Measurements from ENCODE around the gene GALNT10. TPM values are rescaled to one million over a fixed set of nuclear protein-coding genes. Genes with fewer than 3 reads are reported as not detected.

Gene GALNT10
- total and polyA plus RNA-seq, 12 donors = 3.1 to 19.0 (median 11.7) TPM

DNA sequence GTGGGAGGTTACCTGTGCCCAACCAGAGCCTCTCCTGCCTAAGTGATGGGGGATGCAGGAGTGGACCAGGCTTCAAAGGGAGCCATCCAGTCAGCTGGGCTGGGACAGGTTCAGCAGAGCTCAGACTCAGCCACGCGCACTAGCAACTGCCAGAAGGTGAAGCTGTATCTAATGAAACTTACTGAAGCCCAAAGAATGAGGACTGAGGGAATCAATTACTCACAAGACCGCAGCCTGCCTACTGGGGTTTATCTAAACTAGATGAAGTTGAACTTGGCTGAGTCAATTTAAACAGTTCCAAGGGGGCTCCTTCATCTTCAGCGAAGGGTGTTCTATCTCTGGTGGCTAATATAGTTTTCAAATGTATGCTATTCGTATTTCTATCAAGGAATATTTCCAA is 276.1 kb downstream of the GALNT10 start:
- no peak overlapping the region for H3K27ac ChIP-seq
- intact Hi-C loops (cut with DNase I) = loop anchor here in 9 of 10 donors (1.0 to 5.0 kb wide), 4 partner anchors 141 to 144 kb away; no protein-coding TSS in a partner anchor
- H3K4me1 ChIP-seq = peaks cover 0 to 10% (median 3%) of the 10 kb centered on the region in 9 donors
- DNase-seq (no peak), ATAC-seq (no peak)
- H3K27me3 ChIP-seq = peaks cover 0 to 43% (median 26%) of the 10 kb centered on the region in 7 donors
- TF ChIP-seq, protein P1, sequence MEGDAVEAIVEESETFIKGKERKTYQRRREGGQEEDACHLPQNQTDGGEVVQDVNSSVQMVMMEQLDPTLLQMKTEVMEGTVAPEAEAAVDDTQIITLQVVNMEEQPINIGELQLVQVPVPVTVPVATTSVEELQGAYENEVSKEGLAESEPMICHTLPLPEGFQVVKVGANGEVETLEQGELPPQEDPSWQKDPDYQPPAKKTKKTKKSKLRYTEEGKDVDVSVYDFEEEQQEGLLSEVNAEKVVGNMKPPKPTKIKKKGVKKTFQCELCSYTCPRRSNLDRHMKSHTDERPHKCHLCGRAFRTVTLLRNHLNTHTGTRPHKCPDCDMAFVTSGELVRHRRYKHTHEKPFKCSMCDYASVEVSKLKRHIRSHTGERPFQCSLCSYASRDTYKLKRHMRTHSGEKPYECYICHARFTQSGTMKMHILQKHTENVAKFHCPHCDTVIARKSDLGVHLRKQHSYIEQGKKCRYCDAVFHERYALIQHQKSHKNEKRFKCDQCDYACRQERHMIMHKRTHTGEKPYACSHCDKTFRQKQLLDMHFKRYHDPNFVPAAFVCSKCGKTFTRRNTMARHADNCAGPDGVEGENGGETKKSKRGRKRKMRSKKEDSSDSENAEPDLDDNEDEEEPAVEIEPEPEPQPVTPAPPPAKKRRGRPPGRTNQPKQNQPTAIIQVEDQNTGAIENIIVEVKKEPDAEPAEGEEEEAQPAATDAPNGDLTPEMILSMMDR (IDR thresholded peaks at IDR 0.05) = no peak
- peaks cover 0 to 7% (median 0%) of the 10 kb centered on the region in 9 donors for H3K36me3 ChIP-seq
- no peak overlapping the region for H3K4me3 ChIP-seq
- H3K9me3 ChIP-seq = no peaks in the 10 kb centered on the region
- 83 to 87% methylated on average over 5 of the region's 5 CpGs for WGBS, 2 donors

DNA sequence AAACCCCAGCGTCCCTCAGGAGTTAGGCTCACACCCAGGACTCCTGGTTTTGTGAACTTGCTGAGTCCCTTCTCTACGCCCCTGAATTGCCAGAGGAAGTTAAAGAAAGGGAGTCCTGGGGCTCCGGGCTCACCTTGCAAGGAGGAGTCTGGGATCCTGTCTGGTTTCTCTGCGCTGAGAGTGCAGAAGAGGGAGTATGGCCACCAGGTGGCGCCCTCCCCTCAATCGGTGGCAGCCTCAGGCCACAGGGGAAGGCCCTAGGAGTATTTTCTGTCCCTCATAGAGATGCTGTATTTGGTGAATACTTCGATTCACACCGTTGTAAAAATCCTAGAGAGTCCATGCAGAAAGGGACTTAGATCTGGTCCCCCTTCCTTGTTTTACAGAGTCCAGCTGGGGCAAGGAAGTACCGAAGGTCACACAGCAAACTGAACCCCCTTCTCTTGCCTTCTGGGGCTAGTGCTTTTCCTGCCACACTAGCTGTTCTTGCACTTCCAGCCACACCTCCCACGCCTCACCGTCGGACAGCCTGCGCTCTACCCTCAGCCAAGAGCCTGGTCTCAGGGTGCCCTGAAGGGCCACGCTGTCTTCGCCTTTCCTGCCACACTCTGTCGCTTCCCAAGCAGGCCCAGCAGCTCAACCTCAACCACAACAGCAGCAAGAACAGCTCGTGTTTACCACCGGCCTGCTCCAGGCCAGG is 277.3 kb downstream of the GALNT10 start:
- TF ChIP-seq, protein P1 (IDR thresholded peaks at IDR 0.05) = peak; percentile 89 to 97 (median 94)
- Histone ChIP-seq H3K4me3 (no peak overlapping the region), H3K27me3 (peaks cover under 1 to 55% (median 35%) of the 10 kb centered on the region in 7 donors), H3K36me3 (peaks cover 0 to 4% (median 0%) of the 10 kb centered on the region in 9 donors), H3K9me3 (no peaks in the 10 kb centered on the region), H3K27ac (no peak overlapping the region), H3K4me1 (peaks cover 0 to 19% (median 3%) of the 10 kb centered on the region in 9 donors)
- WGBS, 2 donors = 34 to 40% methylated on average over 18 of the region's 18 CpGs
- ATAC-seq (peak; percentile 87 to 95 (median 92)), DNase-seq (peak; percentile 76 to 79)
- intact Hi-C loops (cut with DNase I) = loop anchor here in 9 of 10 donors (1.0 to 5.0 kb wide), 4 partner anchors 139 to 143 kb away; no protein-coding TSS in a partner anchor

DNA sequence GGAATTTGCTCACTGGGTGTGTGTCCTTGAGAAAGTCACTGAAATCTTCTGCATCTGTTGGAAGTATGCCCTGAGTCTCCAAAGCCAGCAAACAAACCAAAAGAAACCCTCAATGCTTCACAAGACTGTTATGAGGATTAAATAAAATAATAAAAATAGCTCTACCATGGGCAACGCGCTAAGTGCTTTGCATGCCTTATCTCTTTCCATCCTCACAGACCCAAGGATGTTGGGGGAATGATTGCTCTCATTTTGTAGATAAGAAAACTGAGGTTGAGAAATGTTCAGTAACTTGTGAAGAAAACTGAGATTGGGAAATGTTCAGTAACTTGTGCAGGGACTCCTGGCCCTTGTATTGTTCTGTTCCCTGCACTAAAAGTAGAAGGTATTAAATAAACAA is 279.6 kb downstream of the GALNT10 start:
- Histone ChIP-seq H3K36me3 (no peaks in the 10 kb centered on the region), H3K27me3 (peaks cover 3 to 78% (median 59%) of the 10 kb centered on the region in 7 donors), H3K4me1 (peaks cover 4 to 40% (median 24%) of the 10 kb centered on the region in 9 donors), H3K4me3 (no peak overlapping the region), H3K27ac (no peak overlapping the region), H3K9me3 (no peaks in the 10 kb centered on the region)
- intact Hi-C loops (cut with DNase I) = loop anchor here in 2 of 10 donors (1.0 to 10.0 kb wide), 2 partner anchors 140 to 385 kb away; partner anchors contain the start of genes CNOT8 (in 1 of the 2) and FAXDC2 (in 1 of the 2)
- ATAC-seq (no peak), DNase-seq (no peak)
- TF ChIP-seq, protein P1 (IDR thresholded peaks at IDR 0.05) = no peak
- 26 to 33% methylated on average over 2 of the region's 2 CpGs for WGBS, 2 donors

Small RNA genes lying within 50 kb of the gene (microRNA-seq; reads per million reads assigned to microRNA genes)
- gene MIR1294 = 0.51 to 1.2 reads per million in 2 donors

Other genes with a start within 250 kb of the GALNT10 start
- 10 to 100 TPM; 25.5 to 47.5 (median 36.5) TPM for gene FAM114A2, start 151.8 kb upstream of the GALNT10 start, total RNA-seq
- 10 to 100 TPM in 1 of 2 donors, 1 to 10 TPM in 1; 7.8 to 13.0 TPM for gene FAM114A2, start 151.8 kb upstream of the GALNT10 start, polyA plus RNA-seq
- gene MFAP3, start 151.8 kb upstream of the GALNT10 start, total RNA-seq = 10 to 100 TPM; 23.2 to 44.3 (median 34.1) TPM
- 1 to 10 TPM; 2.7 to 8.5 TPM for gene MFAP3, start 151.8 kb upstream of the GALNT10 start, polyA plus RNA-seq

All from heart right ventricle (tissue), 16 donors.